Glutamatergic neuron (in vitro differentiated cells): ENCODE measurements around the gene AFAP1. TPM values are rescaled to one million over a fixed set of nuclear protein-coding genes. Genes with fewer than 3 reads are reported as not detected.

Experiments used
- DNase-seq: peaks from one replicate; pipeline ENCODE4 v3.0.0; 2022
- H3K27ac Mint-ChIP-seq: one replicate; pipeline ENCODE4 v1.8.0; 2020; ENCODE audit warnings: mild to moderate bottlenecking, mixed read lengths, inconsistent platforms; ENCODE audit not compliant: unreplicated experiment
- H3K27me3 Mint-ChIP-seq: one replicate; pipeline ENCODE4 v1.8.0; 2020; ENCODE audit warnings: mild to moderate bottlenecking, moderate library complexity, mixed read lengths, inconsistent platforms; ENCODE audit not compliant: unreplicated experiment
- H3K36me3 Mint-ChIP-seq: one replicate; pipeline ENCODE4 v1.8.0; 2020; ENCODE audit warnings: mild to moderate bottlenecking, mixed read lengths, inconsistent platforms; ENCODE audit not compliant: unreplicated experiment
- H3K4me1 Mint-ChIP-seq: one replicate; pipeline ENCODE4 v1.8.0; 2020; ENCODE audit warnings: mild to moderate bottlenecking, low read depth, mixed read lengths, inconsistent platforms; ENCODE audit not compliant: unreplicated experiment
- H3K4me3 Mint-ChIP-seq: one replicate; pipeline ENCODE4 v1.8.0; 2020; ENCODE audit warnings: mild to moderate bottlenecking, mixed read lengths, inconsistent platforms; ENCODE audit not compliant: unreplicated experiment
- H3K9me3 Mint-ChIP-seq: one replicate; pipeline ENCODE4 v1.8.0; 2020; ENCODE audit warnings: mild to moderate bottlenecking, moderate library complexity, mixed read lengths, inconsistent platforms; ENCODE audit not compliant: unreplicated experiment
- CTCF ChIP-seq: fragments of 200-600 bp; sonication (generic); IDR thresholded peaks from one replicate; pipeline ENCODE4 v1.5.0; 2021; ENCODE audit not compliant: partially characterized antibody, unreplicated experiment
- total RNA-seq: library from RNA; stranded (reverse); fragmentation: NEBNext Ultra II Directional; extraction: Animal tissue kit (Norgen Biotek cat#: 25700); gene quantifications from one replicate; pipeline ENCODE4 v1.2.1, GENCODE V29; 2021; ENCODE audit not compliant: unreplicated experiment

AFAP1 gene
- total RNA-seq, 1 donor from 2014 or later: 528 TPM

GRCh38 chr4:7733801-7734650 is 205.6 kb downstream of the AFAP1 start:
- Mint-ChIP-seq H3K4me3 (no peak overlapping the region), H3K27me3 (peaks cover 6% of the 10 kb centered on the region), H3K4me1 (no peaks in the 10 kb centered on the region), H3K9me3 (no peaks in the 10 kb centered on the region), H3K36me3 (peaks cover 8% of the 10 kb centered on the region), H3K27ac (no peak overlapping the region)
- TF ChIP-seq CTCF: no peak
- DNase-seq: no peak

GRCh38 chr4:7733201-7733600 is 206.5 kb downstream of the AFAP1 start:
- Mint-ChIP-seq H3K4me1 (no peaks in the 10 kb centered on the region), H3K27ac (no peak overlapping the region), H3K4me3 (no peak overlapping the region), H3K27me3 (peaks cover 6% of the 10 kb centered on the region), H3K36me3 (peaks cover 8% of the 10 kb centered on the region), H3K9me3 (no peaks in the 10 kb centered on the region)
- DNase-seq: no peak
- no peak for TF ChIP-seq CTCF

- TF ChIP-seq CTCF: no peak
- no peak overlapping the region for H3K27ac Mint-ChIP-seq
- H3K36me3 Mint-ChIP-seq: peaks cover 8% of the 10 kb centered on the region
- no peaks in the 10 kb centered on the region for H3K4me1 Mint-ChIP-seq
- peaks cover 6% of the 10 kb centered on the region for H3K27me3 Mint-ChIP-seq
- DNase-seq: no peak
- H3K4me3 Mint-ChIP-seq: no peak overlapping the region
- H3K9me3 Mint-ChIP-seq: no peaks in the 10 kb centered on the region
Measured at GRCh38 chr4:7732263-7732662, 207.4 kb downstream of the AFAP1 start.

GRCh38 chr4:7731437-7731836 is 208.2 kb downstream of the AFAP1 start:
- no peak for TF ChIP-seq CTCF
- H3K27me3 Mint-ChIP-seq: peaks cover 6% of the 10 kb centered on the region
- no peak overlapping the region for H3K4me3 Mint-ChIP-seq
- H3K27ac Mint-ChIP-seq: no peak overlapping the region
- no peaks in the 10 kb centered on the region for H3K4me1 Mint-ChIP-seq
- no peaks in the 10 kb centered on the region for H3K9me3 Mint-ChIP-seq
- peaks cover 8% of the 10 kb centered on the region for H3K36me3 Mint-ChIP-seq
- DNase-seq: no peak

- H3K27me3 Mint-ChIP-seq: peaks cover 10% of the 10 kb centered on the region
- peaks cover 8% of the 10 kb centered on the region for H3K36me3 Mint-ChIP-seq
- H3K4me1 Mint-ChIP-seq: no peaks in the 10 kb centered on the region
- H3K4me3 Mint-ChIP-seq: no peak overlapping the region
- no peaks in the 10 kb centered on the region for H3K9me3 Mint-ChIP-seq
- H3K27ac Mint-ChIP-seq: no peak overlapping the region
- no peak for DNase-seq
- no peak for TF ChIP-seq CTCF
Measured at GRCh38 chr4:7727749-7728148, 211.9 kb downstream of the AFAP1 start.
